Measurements from ENCODE around the gene SLMAP. TPM values are rescaled to one million over a fixed set of nuclear protein-coding genes. Genes with fewer than 3 reads are reported as not detected.

SLMAP gene
- total RNA-seq, 1 donor from 2014 or later = 71.4 TPM

- Histone ChIP-seq H3K4me3 (ENCODE audit: insufficient read depth, low read depth, low read length) (no peak overlapping the region), H2AFZ (ENCODE audit: low read depth, low read length) (no peak overlapping the region)
Observed at GRCh38 chr3:57729334-57730045, 26.6 kb upstream of the SLMAP start.

GRCh38 chr3:57730682-57731081, 25.4 kb upstream of the SLMAP start:
- Histone ChIP-seq H2AFZ (ENCODE audit: low read depth, low read length) (no peak overlapping the region), H3K4me3 (ENCODE audit: insufficient read depth, low read depth, low read length) (no peak overlapping the region), H4K20me1 (ENCODE audit: insufficient read depth, low read length) (no peaks in the 10 kb centered on the region), H3K9ac (ENCODE audit: low read length) (no peak overlapping the region), H3K79me2 (ENCODE audit: insufficient read depth, low read length) (no peaks in the 10 kb centered on the region), H3K9me3 (ENCODE audit: insufficient read depth, low read depth, low read length) (no peaks in the 10 kb centered on the region), H3K4me1 (ENCODE audit: insufficient read depth, low read length) (peaks cover 2% of the 10 kb centered on the region), H3K27ac (ENCODE audit: low read depth, low read length) (no peak overlapping the region), H3K27me3 (ENCODE audit: insufficient read depth, low read length) (no peaks in the 10 kb centered on the region), H3K36me3 (ENCODE audit: insufficient read depth, low read length) (no peaks in the 10 kb centered on the region), H3K4me2 (ENCODE audit: low read length) (no peak overlapping the region)
- peaks cover 10% of the 10 kb centered on the region for H3K4me1 Mint-ChIP-seq (ENCODE audit: low read depth, unreplicated experiment)
- no peaks in the 10 kb centered on the region for H3K9me3 Mint-ChIP-seq (ENCODE audit: unreplicated experiment)
- no peak for FAIRE-seq
- H3K27me3 Mint-ChIP-seq (ENCODE audit: low read depth, unreplicated experiment) = peaks cover under 1% of the 10 kb centered on the region
- H3K4me3 Mint-ChIP-seq (ENCODE audit: unreplicated experiment) = no peak overlapping the region
- H3K36me3 Mint-ChIP-seq (ENCODE audit: low read depth, unreplicated experiment) = no peaks in the 10 kb centered on the region
- TF ChIP-seq CTCF (IDR thresholded peaks at IDR 0.05; ENCODE audit: insufficient read depth, low read depth, low read length) (no peak), EZH2 (IDR thresholded peaks at IDR 0.05; ENCODE audit: insufficient read depth, low read length) (no peak)
- H3K27ac Mint-ChIP-seq (ENCODE audit: unreplicated experiment) = no peak overlapping the region
- DNase-seq (ENCODE audit: low read depth) = no peak

More at GRCh38 chr3:57729334-57730045, 26.6 kb upstream of the SLMAP start:
- Mint-ChIP-seq H3K4me3 (ENCODE audit: unreplicated experiment) (no peak overlapping the region), H3K4me1 (ENCODE audit: low read depth, unreplicated experiment) (peaks cover 10% of the 10 kb centered on the region), H3K27me3 (ENCODE audit: low read depth, unreplicated experiment) (peaks cover 2% of the 10 kb centered on the region), H3K36me3 (ENCODE audit: low read depth, unreplicated experiment) (no peaks in the 10 kb centered on the region), H3K27ac (ENCODE audit: unreplicated experiment) (no peak overlapping the region), H3K9me3 (ENCODE audit: unreplicated experiment) (no peaks in the 10 kb centered on the region)
- DNase-seq (ENCODE audit: low read depth) (peak; percentile 72), FAIRE-seq (peak; percentile 43)
- peaks cover 2% of the 10 kb centered on the region for H3K4me1 ChIP-seq (ENCODE audit: insufficient read depth, low read length)
- H3K27ac ChIP-seq (ENCODE audit: low read depth, low read length) = no peak overlapping the region
- no peaks in the 10 kb centered on the region for H3K9me3 ChIP-seq (ENCODE audit: insufficient read depth, low read depth, low read length)
- no peaks in the 10 kb centered on the region for H4K20me1 ChIP-seq (ENCODE audit: insufficient read depth, low read length)
- no peaks in the 10 kb centered on the region for H3K79me2 ChIP-seq (ENCODE audit: insufficient read depth, low read length)
- H3K36me3 ChIP-seq (ENCODE audit: insufficient read depth, low read length) = no peaks in the 10 kb centered on the region
- no peaks in the 10 kb centered on the region for H3K27me3 ChIP-seq (ENCODE audit: insufficient read depth, low read length)
- H3K4me2 ChIP-seq (ENCODE audit: low read length) = no peak overlapping the region
- no peak for TF ChIP-seq EZH2 (IDR thresholded peaks at IDR 0.05; ENCODE audit: insufficient read depth, low read length)
- TF ChIP-seq CTCF (IDR thresholded peaks at IDR 0.05; ENCODE audit: insufficient read depth, low read depth, low read length) = no peak
- no peak overlapping the region for H3K9ac ChIP-seq (ENCODE audit: low read length)

GRCh38 chr3:57731311-57731710, 24.8 kb upstream of the SLMAP start:
- Histone ChIP-seq H4K20me1 (ENCODE audit: insufficient read depth, low read length) (no peaks in the 10 kb centered on the region), H3K36me3 (ENCODE audit: insufficient read depth, low read length) (no peaks in the 10 kb centered on the region), H3K4me1 (ENCODE audit: insufficient read depth, low read length) (peaks cover 2% of the 10 kb centered on the region), H2AFZ (ENCODE audit: low read depth, low read length) (no peak overlapping the region), H3K27ac (ENCODE audit: low read depth, low read length) (no peak overlapping the region), H3K79me2 (ENCODE audit: insufficient read depth, low read length) (no peaks in the 10 kb centered on the region), H3K27me3 (ENCODE audit: insufficient read depth, low read length) (no peaks in the 10 kb centered on the region), H3K4me2 (ENCODE audit: low read length) (no peak overlapping the region), H3K9ac (ENCODE audit: low read length) (no peak overlapping the region), H3K9me3 (ENCODE audit: insufficient read depth, low read depth, low read length) (no peaks in the 10 kb centered on the region), H3K4me3 (ENCODE audit: insufficient read depth, low read depth, low read length) (no peak overlapping the region)
- Mint-ChIP-seq H3K36me3 (ENCODE audit: low read depth, unreplicated experiment) (no peaks in the 10 kb centered on the region), H3K27ac (ENCODE audit: unreplicated experiment) (no peak overlapping the region), H3K4me3 (ENCODE audit: unreplicated experiment) (no peak overlapping the region), H3K4me1 (ENCODE audit: low read depth, unreplicated experiment) (peaks cover 10% of the 10 kb centered on the region), H3K9me3 (ENCODE audit: unreplicated experiment) (no peaks in the 10 kb centered on the region), H3K27me3 (ENCODE audit: low read depth, unreplicated experiment) (no peaks in the 10 kb centered on the region)
- TF ChIP-seq CTCF (IDR thresholded peaks at IDR 0.05; ENCODE audit: insufficient read depth, low read depth, low read length) = no peak
- TF ChIP-seq EZH2 (IDR thresholded peaks at IDR 0.05; ENCODE audit: insufficient read depth, low read length) = no peak
- FAIRE-seq (no peak), DNase-seq (ENCODE audit: low read depth) (peak; percentile 59)
